HG03135 (cell line): ENCODE data around the gene PCNX1.
"Not testable (repeated sequence)": the region's sequence is repeated elsewhere in the genome, so short reads cannot be mapped to it uniquely, and the experiment has no call there.

Experiments used
- ATAC-seq: cut with Tn5 transposase; IDR thresholded peaks from one replicate; pipeline ENCODE4 v1.9.1; 2021; ENCODE audit warnings: mild to moderate bottlenecking, moderate library complexity; ENCODE audit not compliant: unreplicated experiment

The PCNX1 gene

DNA sequence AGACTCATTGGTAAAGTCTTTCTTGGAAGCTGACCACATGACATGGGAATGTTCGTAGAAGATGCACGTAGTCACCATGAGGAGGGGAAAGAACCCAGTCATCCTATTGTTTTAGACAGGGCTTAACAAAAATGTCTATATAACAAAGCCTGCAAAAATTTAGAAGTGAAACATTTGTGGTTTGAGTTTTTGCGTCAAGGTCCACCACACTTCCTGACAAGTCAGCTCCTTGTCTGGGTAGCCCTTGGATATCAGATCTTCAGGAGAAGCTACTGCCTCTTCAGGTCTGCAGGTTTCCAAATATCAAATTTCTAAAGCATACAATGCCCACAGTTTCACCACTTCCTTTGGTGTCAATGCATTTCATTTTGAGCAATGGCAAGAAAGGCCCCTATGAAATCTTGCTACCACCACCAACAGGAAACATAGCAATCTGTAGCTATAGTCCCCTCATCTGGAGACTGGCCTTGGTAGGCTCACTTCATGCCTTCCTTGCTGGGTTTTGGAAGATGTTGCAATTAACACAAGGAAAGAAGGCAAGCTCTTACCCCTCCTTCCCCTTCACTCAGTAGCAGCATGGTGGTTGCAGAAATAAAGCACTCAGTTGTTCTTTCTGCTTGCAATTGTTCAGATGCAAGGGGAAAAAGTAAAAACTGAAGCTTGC, 235.2 kb downstream of the PCNX1 start:
- no peak for ATAC-seq

DNA sequence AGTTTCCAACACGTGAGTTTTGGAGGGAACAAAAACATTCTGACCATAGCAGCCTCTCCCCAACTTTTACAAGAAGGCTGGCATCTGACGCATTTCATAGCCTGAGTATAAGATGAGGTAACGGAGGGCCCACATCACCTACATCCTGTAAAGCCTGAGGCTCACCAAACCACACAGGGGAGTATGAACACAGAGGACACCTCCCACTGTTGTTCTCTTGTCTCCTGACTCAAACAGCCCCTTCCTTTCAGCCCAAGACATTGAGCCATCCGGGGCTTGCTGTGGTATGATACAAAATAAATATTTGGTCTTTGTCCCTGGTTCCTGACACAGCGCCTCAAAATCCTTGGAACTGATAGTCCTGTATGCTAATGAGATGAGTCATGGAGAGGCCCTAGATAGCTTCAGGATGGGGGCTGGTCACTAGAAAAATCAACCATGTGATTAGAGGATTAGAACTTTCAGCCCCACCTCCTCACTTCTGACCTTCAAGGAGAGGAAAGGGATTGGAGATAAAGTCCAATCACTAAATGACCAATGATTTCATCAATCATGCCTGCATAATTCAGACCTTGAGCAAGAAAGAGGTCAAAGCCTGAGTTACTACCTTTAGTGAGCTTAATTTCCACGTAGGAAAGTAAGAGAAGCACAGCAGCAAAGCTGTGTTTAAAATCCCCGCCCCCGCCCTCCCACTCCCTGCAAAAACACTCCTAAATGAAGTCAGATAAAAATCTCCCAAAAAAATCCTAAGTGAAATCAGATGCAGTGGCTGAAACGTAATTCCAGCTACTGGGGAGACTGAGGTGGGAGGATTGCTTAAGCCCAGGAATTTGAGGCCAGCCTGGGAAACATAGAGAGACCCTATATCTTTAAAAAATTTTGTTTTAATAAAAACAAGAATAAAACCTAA, 236.4 kb downstream of the PCNX1 start:
- ATAC-seq, result no peak

DNA sequence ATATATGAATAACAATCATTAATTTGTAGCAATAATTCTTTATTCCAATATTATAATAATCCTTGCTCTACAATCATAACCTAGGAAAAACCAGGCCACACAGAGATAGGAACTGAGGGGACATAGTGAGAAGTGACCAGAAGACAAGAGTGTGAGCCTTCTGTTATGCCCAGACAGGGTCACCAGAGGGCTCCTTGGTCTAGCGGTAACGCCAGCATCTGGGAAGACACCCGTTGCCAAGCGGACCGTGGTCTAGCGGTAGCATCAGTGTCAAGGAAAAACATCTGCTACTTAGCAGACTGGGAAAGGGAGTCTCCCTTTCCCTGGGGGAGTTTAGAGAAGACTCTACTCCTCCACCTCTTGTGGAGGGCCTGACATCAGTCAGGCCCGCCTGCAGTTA, 240.1 kb downstream of the PCNX1 start:
- not testable (repeated sequence) for ATAC-seq

DNA sequence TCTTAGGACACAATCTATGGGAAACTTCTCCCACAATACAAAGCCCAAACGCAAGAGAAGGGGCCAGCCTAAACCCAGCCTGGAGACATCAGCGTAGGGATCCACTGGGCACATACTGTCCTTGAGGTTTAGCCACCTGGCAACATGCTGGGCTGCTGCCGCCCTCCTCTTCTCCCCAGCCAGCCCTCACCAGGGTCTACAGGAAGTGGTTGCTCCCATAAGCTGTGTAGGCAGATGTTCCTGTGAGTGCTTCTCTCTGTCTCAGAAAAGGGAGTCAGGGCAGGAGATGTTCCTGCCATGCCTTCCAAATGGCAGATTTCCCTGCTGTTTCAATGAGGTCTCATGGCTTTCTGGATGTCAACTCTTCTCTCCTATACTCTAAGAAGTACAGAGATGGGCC, 241.4 kb downstream of the PCNX1 start:
- ATAC-seq, result no peak

DNA sequence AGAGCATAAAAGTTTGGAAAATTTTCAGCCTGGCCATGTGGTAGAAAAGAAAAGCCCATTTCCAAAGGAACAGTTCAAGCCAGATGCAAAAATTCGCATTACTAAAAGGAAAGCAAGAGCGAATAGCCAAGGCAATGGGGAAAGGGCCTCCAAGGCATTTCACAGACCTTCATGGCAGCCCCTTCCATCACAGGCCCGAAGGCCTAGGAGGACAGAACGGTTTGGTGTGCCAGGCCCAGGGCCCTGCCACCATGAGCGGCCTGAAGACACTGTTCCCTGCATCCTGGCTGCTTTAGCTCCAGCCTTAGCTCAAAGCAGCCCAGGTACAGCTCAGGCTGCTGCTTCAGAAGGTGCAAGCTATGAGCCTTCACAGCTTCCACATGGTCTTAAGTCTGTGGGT, 243.5 kb downstream of the PCNX1 start:
- no peak for ATAC-seq

DNA sequence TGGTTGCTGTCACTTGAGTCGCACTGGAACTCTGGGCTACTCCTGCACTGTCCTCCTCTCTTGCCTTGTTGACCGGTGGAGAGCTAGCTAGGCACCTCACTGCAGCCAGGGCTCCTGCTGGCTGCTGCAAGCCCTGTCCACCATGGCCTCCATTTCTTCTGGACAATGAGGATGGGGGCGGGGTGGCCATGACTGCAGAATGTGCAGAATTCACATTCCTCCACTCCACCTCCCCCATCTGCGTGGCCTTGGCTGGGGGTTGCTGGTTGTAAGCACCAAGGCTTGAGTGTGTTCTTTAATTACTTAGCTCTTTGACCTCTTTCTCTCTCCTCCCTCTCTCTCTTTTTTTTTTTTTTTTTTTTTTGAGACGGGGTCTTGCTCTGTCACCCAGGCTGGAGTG, 248.5 kb downstream of the PCNX1 start:
- ATAC-seq, result no peak

DNA sequence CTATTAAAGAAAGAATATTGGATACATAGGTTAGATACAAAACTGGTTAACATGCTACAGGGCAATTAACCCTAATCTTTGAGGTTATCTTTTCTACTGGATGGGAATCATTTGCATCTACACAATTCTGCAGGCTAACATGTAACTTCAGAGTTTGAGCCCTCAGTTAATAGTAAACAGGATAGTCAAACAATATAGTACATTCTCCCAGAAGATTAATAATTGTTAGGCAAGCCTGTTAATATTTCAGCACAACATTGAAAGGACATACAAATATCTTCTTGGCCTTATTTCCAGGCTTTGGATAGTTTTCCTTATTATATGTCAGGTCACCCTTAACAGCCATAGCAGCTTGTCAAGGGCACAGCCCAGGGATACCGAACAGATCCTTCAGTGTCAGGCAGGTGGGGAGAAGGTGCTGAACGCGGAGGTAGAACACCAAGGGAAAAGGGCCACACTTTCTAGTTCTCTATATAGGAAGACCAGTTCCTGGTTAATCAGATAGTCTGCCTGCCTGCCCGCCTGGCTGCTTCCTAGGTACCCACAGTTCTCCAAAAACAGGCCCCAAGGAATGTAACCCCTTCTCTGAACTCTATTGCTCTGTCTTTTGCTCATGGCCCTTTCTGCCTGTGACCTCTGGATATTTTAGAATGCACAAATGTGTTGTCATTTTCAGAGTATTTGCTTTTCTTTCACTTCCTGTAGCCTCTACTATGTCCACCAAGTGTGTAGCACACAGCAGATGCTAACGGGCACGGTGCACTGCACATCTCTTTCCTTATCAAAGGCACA, 256.0 kb downstream of the PCNX1 start:
- ATAC-seq, result no peak

DNA sequence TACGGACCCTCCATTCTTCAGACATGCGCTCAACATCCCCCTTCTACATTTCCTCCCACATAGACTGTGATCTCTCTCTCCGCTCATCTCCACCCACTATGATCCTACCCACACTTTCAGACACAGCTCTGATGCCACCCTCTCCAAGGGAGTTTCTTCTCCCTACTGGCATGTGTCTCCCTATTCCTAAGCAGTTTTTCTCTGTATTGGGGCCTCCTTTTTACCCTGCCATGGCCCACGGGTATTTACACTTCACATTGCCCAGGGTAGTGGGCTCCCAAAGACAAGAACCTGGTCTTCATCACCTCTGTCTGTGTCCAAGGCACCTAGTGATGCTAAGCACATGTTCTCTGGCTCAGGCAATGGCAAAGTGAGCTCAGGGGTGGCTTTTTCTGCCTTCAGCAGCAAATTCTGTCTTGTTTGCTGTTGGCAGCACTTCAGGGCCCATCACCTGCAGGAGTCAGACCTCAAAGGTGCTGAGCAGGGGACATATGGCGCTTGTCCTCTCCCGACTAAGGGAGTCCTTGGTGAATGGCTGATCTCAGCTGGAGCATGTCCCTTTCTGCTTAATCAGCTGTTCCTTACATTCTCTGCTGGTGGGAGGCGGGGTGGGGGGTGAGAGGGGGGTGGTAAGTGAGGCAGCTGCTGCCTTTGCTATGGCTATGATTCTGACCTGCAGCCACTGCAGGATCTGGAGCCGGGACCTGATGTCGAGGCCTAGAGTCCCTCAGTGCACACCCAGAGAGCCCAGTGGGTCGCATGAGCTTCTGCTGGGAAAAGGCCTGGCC, 256.8 kb downstream of the PCNX1 start:
- ATAC-seq, result no peak
